Activated T-cell treated with anti-CD3 and anti-CD28 coated beads, Interleukin-2, amount 50 U/mL, for 4 hours (primary cell): ENCODE measurements around the gene FCHO2. TPM values are rescaled to one million over a fixed set of nuclear protein-coding genes. Genes with fewer than 3 reads are reported as not detected.

Experiments used
- ATAC-seq, 2 donors: fragments of 200-7000 bp; cut with Tn5 transposase; one replicate each; pipeline ENCODE4 v1.10.0; 2021
- DNase-seq: peaks from one replicate; pipeline ENCODE4 v3.0.0-alpha.2; 2020
- H3K27me3 Mint-ChIP-seq: one replicate; pipeline ENCODE4 v1.8.0; 2021; ENCODE audit warnings: low read depth, mixed read lengths
- H3K36me3 Mint-ChIP-seq: one replicate; pipeline ENCODE4 v1.8.0; 2022; ENCODE audit warnings: mixed read lengths; ENCODE audit not compliant: insufficient read depth
- H3K4me1 Mint-ChIP-seq: one replicate; pipeline ENCODE4 v1.8.0; 2021; ENCODE audit warnings: low read depth, mixed read lengths
- H3K4me3 Mint-ChIP-seq: one replicate; pipeline ENCODE4 v1.8.0; 2021; ENCODE audit warnings: mild to moderate bottlenecking, moderate library complexity, mixed read lengths
- H3K9me3 Mint-ChIP-seq: one replicate; pipeline ENCODE4 v1.8.0; 2021; ENCODE audit warnings: mixed read lengths
- total RNA-seq, 3 donors: library from RNA; stranded (reverse); gene quantifications; one replicate each; pipeline ENCODE4 v1.2.1, GENCODE V29; 2021

FCHO2 gene
- total RNA-seq, 3 donors from 2014 or later = 0.47 to 0.52 (median 0.51) TPM

DNA sequence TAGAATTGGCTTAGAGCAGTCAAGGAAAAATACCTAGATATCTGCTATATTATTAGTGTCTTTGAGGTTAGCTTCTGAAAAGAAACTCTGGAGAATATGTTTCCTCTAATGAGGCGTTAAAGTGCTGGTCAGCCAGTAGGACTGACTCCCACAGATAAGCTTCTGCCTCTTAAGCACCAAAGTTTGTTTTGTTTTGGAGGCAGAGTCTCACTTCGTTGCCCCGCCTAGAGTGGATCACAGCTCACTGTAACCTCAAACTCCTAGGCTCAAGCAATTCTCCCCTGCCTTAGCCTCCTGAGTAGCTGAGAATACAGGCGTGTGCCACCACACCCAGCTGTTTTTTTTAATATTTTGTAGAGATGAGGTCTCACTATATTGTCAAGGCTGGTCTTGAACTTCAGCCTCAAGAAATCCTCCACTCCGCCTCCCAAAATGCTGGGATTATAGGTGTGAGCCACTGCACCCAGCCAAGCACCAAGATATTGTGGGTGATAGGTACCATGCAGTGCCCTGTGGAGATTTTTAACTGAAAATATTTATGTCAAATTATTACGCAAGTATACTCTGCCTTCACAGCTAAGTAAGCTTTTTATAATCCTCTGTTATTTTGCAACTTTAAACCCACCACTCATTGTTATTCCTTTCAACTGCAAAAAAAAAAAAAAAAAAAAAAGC, 139.9 kb downstream of the FCHO2 start:
- Mint-ChIP-seq H3K4me3 (no peak overlapping the region), H3K4me1 (no peaks in the 10 kb centered on the region), H3K9me3 (peaks cover 6% of the 10 kb centered on the region), H3K27me3 (peaks cover 11% of the 10 kb centered on the region), H3K36me3 (no peaks in the 10 kb centered on the region)
- DNase-seq (no peak), ATAC-seq (no peak)

DNA sequence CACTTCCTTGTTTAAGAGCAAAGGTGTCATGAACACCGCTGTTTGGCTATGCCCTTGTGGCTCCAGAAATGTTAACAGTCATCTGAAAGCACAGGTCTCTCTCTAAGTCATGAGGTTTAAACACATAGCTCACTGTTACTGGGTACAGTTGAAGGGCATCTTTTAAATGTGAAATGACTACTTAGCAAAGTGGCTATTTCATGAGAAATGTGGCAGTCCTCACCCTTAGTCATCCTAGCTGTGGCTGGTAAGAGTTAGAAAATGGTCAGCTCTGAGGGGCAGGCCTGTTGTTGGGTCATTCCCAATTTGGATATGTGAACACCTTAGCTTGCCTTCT, 140.4 kb downstream of the FCHO2 start:
- no peak for DNase-seq
- Mint-ChIP-seq H3K4me3 (no peak overlapping the region), H3K4me1 (no peaks in the 10 kb centered on the region), H3K9me3 (peaks cover 6% of the 10 kb centered on the region), H3K27me3 (peaks cover 11% of the 10 kb centered on the region), H3K36me3 (no peaks in the 10 kb centered on the region)
- ATAC-seq = no peak

DNA sequence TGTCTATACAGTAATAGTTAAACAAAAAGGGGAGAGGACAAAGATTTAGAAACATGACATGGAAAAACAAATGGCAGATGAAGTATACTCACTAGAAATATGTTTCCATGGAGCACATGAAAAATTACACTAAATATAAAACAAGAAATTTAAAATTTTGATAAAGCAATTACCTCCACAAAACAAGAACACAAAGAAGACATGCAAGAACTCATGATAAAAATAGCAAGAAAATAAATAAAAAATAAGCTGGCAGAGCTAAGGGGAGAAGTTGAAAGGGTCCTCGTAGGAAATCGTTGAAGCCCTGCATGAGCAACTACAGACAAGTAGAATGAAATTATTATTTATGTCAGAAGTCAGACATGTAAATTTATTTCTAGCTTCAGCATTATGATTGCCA, 141.9 kb downstream of the FCHO2 start:
- H3K4me1 Mint-ChIP-seq = no peaks in the 10 kb centered on the region
- H3K27me3 Mint-ChIP-seq = peaks cover 10% of the 10 kb centered on the region
- ATAC-seq (no peak), DNase-seq (no peak)
- peaks cover 6% of the 10 kb centered on the region for H3K9me3 Mint-ChIP-seq
- H3K4me3 Mint-ChIP-seq = no peak overlapping the region
- H3K36me3 Mint-ChIP-seq = no peaks in the 10 kb centered on the region

DNA sequence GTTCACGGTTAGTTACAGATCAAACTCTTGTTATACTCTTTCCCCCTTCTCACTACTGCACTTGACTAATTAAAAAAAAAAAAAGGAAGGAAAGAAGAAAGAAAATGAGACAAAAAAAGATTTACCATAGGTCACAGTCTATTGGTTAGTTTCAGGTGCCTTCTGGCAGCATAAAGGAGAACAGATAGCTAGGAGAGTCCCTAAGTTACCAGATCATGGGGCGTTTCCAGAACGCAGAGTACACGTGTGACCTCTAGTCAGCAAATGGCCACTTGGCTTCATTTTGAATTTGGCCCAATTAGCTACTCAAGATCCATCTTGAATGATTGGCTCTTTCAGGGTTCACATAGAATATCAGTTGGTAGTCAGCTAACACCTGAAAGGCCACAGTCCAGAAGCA, 144.3 kb downstream of the FCHO2 start:
- Mint-ChIP-seq H3K27me3 (peaks cover 8% of the 10 kb centered on the region), H3K9me3 (peaks cover 6% of the 10 kb centered on the region), H3K4me1 (no peaks in the 10 kb centered on the region), H3K36me3 (no peaks in the 10 kb centered on the region), H3K4me3 (no peak overlapping the region)
- DNase-seq (no peak), ATAC-seq (no peak)

DNA sequence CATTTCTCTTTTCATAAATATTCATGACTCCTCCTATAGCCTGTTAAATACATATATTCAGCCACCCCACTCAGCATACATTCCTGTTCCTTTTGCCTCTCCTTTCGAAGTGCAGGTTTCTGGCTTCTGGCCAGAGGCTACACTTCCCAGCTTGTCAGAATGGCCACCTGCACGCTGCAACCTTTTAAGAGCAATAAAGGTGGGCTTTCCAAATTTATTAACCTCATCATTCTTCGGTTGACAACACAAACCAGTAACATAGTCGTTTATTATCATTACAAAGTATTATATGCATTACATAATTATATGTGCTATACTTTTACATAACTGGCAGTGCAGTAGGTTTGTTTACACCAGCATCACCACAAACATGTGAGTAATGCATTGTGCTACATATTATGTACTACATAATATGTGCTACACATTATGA, 148.0 kb downstream of the FCHO2 start:
- Mint-ChIP-seq H3K4me1 (no peaks in the 10 kb centered on the region), H3K9me3 (peaks cover 4% of the 10 kb centered on the region), H3K4me3 (no peak overlapping the region), H3K27me3 (peaks cover 13% of the 10 kb centered on the region), H3K36me3 (no peaks in the 10 kb centered on the region)
- DNase-seq (no peak), ATAC-seq (no peak)

DNA sequence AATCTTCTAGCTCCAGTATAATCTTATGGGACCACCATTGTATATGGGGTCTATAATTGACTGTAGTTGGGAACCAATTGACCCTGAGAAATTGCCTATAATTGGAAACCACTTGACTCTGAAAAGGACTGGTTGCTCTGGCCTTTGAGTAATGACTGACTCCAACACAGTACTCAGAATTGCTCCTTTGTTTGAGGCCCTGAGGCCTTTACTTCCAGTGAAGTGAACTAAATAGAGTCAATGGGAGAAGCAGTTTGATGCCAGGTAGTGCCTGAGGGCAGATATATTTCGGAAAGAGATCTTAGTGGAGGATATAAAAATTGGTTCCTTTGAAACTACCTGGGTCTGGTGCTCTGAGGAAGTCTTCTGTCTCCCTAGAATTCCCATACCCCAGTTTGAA, 148.5 kb downstream of the FCHO2 start:
- peaks cover 6% of the 10 kb centered on the region for H3K9me3 Mint-ChIP-seq
- peaks cover 15% of the 10 kb centered on the region for H3K27me3 Mint-ChIP-seq
- DNase-seq = no peak
- no peak for ATAC-seq
- H3K36me3 Mint-ChIP-seq = no peaks in the 10 kb centered on the region
- no peaks in the 10 kb centered on the region for H3K4me1 Mint-ChIP-seq
- no peak overlapping the region for H3K4me3 Mint-ChIP-seq

DNA sequence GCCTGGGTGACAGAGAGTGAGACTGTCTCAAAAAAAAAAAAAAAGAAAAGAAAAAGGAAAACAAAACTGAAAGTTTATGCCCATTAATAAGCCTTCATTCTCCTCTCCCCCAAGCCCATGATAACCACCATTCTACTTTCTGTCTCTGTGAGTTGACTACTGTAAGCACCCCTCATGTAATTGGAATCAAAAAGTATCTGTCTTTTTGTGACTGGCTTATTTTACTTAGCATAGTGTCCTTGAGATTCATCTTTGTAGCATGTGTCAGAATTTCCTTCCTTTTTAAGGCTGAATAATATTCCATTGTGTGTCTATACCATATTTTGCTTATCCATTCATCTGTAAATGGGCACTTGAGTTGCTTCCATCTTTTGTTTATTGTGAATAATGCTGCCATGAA, 150.5 kb downstream of the FCHO2 start:
- no peak for ATAC-seq

DNA sequence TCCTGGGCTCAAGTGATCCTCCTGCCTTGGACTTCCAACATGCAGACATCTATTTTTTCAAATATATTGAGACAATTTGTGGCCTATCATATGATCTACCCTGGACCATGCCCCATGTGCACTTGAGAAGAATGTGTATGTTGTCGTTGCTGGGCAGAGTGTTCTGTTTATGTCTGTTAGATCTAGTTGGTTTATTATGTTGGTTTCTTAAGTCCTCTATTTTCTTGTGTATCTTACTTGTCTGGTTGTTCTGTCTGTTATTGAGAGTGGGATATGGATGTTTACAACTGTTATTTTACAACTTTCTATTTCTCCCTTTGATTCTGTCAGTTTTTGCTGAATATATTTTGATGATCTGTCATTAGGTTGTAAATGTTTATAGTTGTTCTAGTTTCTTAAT, 154.3 kb downstream of the FCHO2 start:
- Mint-ChIP-seq H3K36me3 (no peaks in the 10 kb centered on the region), H3K4me1 (no peaks in the 10 kb centered on the region), H3K27me3 (peaks cover 38% of the 10 kb centered on the region), H3K9me3 (peaks cover 6% of the 10 kb centered on the region), H3K4me3 (no peak overlapping the region)
- DNase-seq (no peak), ATAC-seq (no peak)

More for the DNA sequence above, 150.5 kb downstream of the FCHO2 start:
- Mint-ChIP-seq H3K4me3 (no peak overlapping the region), H3K4me1 (no peaks in the 10 kb centered on the region), H3K27me3 (peaks cover 21% of the 10 kb centered on the region), H3K9me3 (peaks cover 6% of the 10 kb centered on the region), H3K36me3 (no peaks in the 10 kb centered on the region)
- DNase-seq = no peak

DNA sequence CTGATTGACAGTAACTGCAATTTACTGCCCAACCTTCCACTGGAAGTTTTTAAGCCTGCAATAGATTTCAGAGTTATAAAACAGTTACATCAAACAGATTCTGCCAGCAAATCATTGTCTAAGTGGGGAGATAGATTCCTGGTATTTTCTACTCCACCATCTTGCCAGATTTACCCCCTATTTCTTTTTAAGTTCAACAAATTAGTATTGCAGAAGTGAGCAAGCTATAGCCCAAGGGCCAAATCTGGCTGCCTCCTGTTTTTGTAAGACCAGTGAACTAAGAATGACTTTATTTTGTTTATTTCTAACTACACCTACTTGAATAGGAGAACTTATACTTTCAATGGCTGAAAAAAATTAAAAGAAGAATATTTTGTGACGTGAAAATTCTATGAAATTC, 155.7 kb downstream of the FCHO2 start:
- no peak for ATAC-seq

DNA sequence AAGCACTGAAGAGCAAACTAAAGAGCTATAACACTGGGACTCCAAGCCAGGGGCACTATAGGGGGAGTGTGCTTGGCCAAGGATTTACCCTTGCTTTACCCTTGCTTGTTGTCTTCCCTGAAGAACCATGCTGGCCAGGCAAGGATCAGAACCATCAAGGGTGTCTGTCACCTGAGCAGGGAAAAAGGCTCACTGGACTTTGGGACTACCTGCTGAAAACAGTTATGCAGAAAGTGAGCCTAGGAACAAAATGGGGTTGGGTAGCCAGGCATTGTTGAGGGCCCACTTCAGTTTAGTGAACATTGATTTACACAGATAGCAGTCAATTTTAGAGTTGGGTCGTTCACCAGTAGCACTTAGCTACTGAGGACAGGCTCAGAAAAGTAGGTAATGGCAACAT, 156.5 kb downstream of the FCHO2 start:
- Mint-ChIP-seq H3K36me3 (no peaks in the 10 kb centered on the region), H3K27me3 (peaks cover 51% of the 10 kb centered on the region), H3K9me3 (peaks cover 6% of the 10 kb centered on the region), H3K4me1 (no peaks in the 10 kb centered on the region), H3K4me3 (no peak overlapping the region)
- no peak for DNase-seq
- ATAC-seq = no peak

More for the DNA sequence above, 155.7 kb downstream of the FCHO2 start:
- DNase-seq = no peak
- H3K9me3 Mint-ChIP-seq = peaks cover 6% of the 10 kb centered on the region
- H3K4me1 Mint-ChIP-seq = no peaks in the 10 kb centered on the region
- H3K27me3 Mint-ChIP-seq = peaks cover 45% of the 10 kb centered on the region
- H3K4me3 Mint-ChIP-seq = no peak overlapping the region
- H3K36me3 Mint-ChIP-seq = no peaks in the 10 kb centered on the region

DNA sequence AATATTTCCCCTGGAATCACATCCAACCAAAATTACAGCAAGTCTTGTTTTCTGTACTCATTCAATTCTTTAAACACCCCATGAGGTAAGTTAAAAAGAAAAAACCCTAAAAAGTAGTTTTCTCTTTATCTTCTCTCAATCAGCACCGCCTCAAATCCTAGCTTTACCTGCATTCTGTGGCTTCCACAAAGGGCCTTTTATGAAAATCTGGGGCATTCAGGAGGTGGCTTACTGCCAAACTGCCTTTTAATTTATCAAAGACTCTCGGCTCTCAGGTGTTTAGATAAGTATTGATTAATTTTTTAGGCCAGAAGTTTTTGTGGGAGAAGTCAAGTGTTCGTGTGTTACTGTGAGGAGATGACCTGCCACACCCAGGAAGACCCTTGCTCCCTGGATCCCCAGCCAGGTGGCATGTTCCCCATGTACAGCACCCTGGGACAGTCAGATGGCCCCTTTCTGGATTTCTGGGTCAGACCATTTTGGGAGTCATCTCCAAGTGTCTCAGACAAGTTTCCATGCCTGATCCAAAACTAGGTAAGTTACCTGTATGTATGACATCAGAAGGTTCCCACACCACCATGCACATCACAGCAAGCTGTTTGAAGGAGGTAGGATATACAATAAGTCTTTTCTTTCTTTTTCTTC, 158.3 kb downstream of the FCHO2 start:
- DNase-seq = no peak

DNA sequence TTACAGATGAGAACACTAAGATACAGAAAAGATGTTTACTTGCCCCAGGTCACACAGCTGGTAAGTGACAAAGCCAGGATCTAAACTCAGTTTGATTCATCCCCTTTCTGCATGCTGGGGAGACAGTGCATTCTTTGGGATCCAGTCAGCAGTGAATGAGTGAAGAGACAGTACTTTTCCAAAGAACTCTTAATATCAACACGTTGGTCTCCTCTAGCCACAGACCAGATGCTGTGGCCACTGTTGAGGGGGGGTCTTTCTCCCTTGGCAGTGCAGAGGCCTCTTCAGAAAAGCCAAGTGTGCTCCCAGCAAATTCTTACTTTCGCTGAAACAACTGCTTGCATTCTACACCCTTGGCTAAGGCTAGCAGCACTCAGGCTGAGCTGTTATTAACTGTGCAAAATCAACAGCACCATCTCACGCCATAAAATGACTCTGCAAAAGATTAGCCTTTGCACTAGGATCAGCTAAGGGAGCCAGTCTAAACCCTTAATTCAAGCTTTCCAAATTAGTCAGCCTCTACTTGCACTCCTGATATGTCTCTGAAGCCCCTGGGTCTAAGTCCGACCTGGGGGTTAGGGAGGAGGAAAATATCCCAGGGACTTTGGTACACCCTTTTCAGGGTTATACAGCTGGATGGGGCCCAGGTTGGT, 159.7 kb downstream of the FCHO2 start:
- DNase-seq (no peak), ATAC-seq (no peak)
- no peaks in the 10 kb centered on the region for H3K36me3 Mint-ChIP-seq
- peaks cover 58% of the 10 kb centered on the region for H3K27me3 Mint-ChIP-seq
- H3K9me3 Mint-ChIP-seq = no peaks in the 10 kb centered on the region
- H3K4me3 Mint-ChIP-seq = no peak overlapping the region
- H3K4me1 Mint-ChIP-seq = peaks cover 2% of the 10 kb centered on the region

More for the DNA sequence above, 158.3 kb downstream of the FCHO2 start:
- H3K4me1 Mint-ChIP-seq = no peaks in the 10 kb centered on the region
- no peak for ATAC-seq
- H3K36me3 Mint-ChIP-seq = no peaks in the 10 kb centered on the region
- H3K4me3 Mint-ChIP-seq = no peak overlapping the region
- no peaks in the 10 kb centered on the region for H3K9me3 Mint-ChIP-seq
- peaks cover 60% of the 10 kb centered on the region for H3K27me3 Mint-ChIP-seq

DNA sequence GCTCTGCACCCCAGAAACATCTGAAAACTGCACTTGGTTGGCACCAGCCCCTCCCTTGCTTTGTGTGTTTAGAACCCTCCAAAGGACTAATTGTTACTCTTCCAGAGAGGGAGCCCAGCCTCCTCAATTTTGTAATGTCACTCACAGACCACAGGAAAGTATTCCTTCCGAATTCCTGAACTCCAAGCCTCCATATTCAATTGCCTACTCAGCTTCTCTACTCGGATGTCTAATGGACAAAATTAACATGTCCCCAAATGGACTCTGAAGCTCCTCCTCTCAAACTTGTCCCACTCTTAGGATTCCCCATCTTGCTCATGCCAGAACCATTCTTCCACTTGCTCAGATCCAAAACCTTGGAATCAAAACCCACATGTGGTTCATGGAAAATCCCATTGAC, 160.7 kb downstream of the FCHO2 start:
- Mint-ChIP-seq H3K36me3 (no peaks in the 10 kb centered on the region), H3K9me3 (no peaks in the 10 kb centered on the region), H3K27me3 (peaks cover 64% of the 10 kb centered on the region), H3K4me1 (peaks cover 7% of the 10 kb centered on the region), H3K4me3 (no peak overlapping the region)
- ATAC-seq (no peak), DNase-seq (no peak)

DNA sequence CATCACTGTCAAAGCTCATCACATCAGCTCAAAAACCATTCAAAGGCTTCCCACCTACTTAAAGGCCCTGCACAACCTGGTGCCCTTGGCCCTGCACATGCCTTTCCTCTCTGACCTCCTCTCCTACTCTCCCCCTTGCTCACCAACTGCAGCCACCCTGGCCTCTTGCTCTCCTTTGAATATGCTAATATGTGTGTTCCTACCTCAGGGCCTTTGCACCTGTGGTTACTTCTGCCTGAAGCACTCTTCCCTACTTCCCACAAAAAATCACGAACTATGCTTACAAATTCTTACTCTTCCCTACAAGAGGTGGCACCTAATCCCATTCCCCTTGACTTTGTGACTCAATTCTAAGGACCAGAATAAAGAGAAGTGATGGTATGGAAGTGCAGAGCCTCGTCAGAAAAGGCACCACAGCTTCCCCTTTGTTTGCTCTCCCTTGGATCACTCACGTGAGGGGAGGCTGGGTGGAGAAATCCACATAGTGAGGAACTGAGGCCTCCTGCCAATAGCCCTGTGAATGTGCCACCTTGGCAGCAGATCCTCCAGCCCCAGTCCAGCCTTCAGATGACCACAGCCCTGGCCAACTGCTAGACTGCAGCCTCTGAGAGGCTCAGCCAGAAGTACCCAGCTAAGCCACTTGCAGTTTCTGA, 161.4 kb downstream of the FCHO2 start:
- no peaks in the 10 kb centered on the region for H3K9me3 Mint-ChIP-seq

More for the DNA sequence above, 161.4 kb downstream of the FCHO2 start:
- Mint-ChIP-seq H3K27me3 (peaks cover 71% of the 10 kb centered on the region), H3K4me1 (peaks cover 10% of the 10 kb centered on the region), H3K4me3 (no peak overlapping the region), H3K36me3 (no peaks in the 10 kb centered on the region)
- ATAC-seq = no peak
- DNase-seq = no peak
